A549 treated with CpdA at 1 μM for 4 hours (cell line): ENCODE measurements around the gene DBNDD2. TPM values are rescaled to one million over a fixed set of nuclear protein-coding genes. Genes with fewer than 3 reads are reported as not detected.

Experiments used
- total RNA-seq: library from RNA; stranded (reverse); fragments of 200-300 nt; extraction: Qiagen RNA extraction; gene quantifications from 5 replicates; pipeline ENCODE4 v1.2.3, GENCODE V29; 2022; ENCODE audit warnings: low read depth

Gene DBNDD2
- total RNA-seq: 22.0 to 28.5 TPM (median 25.7 TPM) in 5 replicates

GRCh38 chr20:45407783-45408645, at the start of gene DBNDD2:
Gene DBNDD2, plus strand, starts transcription at chr20:45408289. Its CDS starts 179 bp downstream, at chr20:45408468.

GRCh38 chr20:45362804-45363610, 45.1 kb upstream of the DBNDD2 start, which contains the start of gene SYS1:
Gene SYS1, plus strand, starts transcription at chr20:45363156. Its CDS starts 376 bp downstream, at chr20:45363532.

GRCh38 chr20:45378191-45378590, 29.9 kb upstream of the DBNDD2 start, which contains the start of gene TP53TG5:
Gene TP53TG5, minus strand, starts transcription at chr20:45378325. Its CDS starts 89 bp downstream, at chr20:45378236.

GRCh38 chr20:45415822-45416637, 7.9 kb downstream of the DBNDD2 start, which contains the start of gene PIGT:
Gene PIGT, plus strand, starts transcription at chr20:45416141. Its CDS starts 16 bp downstream, at chr20:45416157.

Other genes with a start within 250 kb of the DBNDD2 start
- gene PI3, start 233.4 kb upstream of the DBNDD2 start, total RNA-seq: 1.9 to 3.2 TPM (median 2.4 TPM) in 5 replicates
- gene SEMG1, start 201.3 kb upstream of the DBNDD2 start, total RNA-seq: not detected in 5 replicates
- not detected in 5 replicates for gene SEMG2, start 186.9 kb upstream of the DBNDD2 start, total RNA-seq
- gene SLPI, start 153.7 kb upstream of the DBNDD2 start, total RNA-seq: 8.8 to 14.6 TPM (median 11.2 TPM) in 5 replicates
- not detected in 5 replicates for gene RBPJL, start 101.4 kb upstream of the DBNDD2 start, total RNA-seq
- gene MATN4, start 100.0 kb upstream of the DBNDD2 start, total RNA-seq: 0.08 to 0.14 TPM (median 0.10 TPM) in 3 of 5 replicates, not detected in the others
- gene SDC4, start 59.9 kb upstream of the DBNDD2 start, total RNA-seq: 111 to 147 TPM (median 128 TPM) in 5 replicates
- gene SYS1, start 45.1 kb upstream of the DBNDD2 start, total RNA-seq: 22.9 to 37.0 TPM (median 31.5 TPM) in 5 replicates
- gene TP53TG5, start 30.0 kb upstream of the DBNDD2 start, total RNA-seq: not detected in 5 replicates
- gene PIGT, start 7.9 kb downstream of the DBNDD2 start, total RNA-seq: 84.6 to 99.2 TPM (median 98.7 TPM) in 5 replicates
- 0.11 TPM in 1 of 5 replicates, not detected in the others for gene WFDC2, start 61.5 kb downstream of the DBNDD2 start, total RNA-seq
- gene SPINT3, start 107.3 kb downstream of the DBNDD2 start, total RNA-seq: not detected in 5 replicates
- not detected in 5 replicates for gene WFDC6, start 131.2 kb downstream of the DBNDD2 start, total RNA-seq
- not detected in 5 replicates for gene EPPIN, start 139.1 kb downstream of the DBNDD2 start, total RNA-seq
- not detected in 5 replicates for gene WFDC8, start 171.0 kb downstream of the DBNDD2 start, total RNA-seq
- gene WFDC10A, start 221.4 kb downstream of the DBNDD2 start, total RNA-seq: not detected in 5 replicates
- gene WFDC9, start 223.0 kb downstream of the DBNDD2 start, total RNA-seq: not detected in 5 replicates